ENCODE results near the gene LY9. TPM values are rescaled to one million over a fixed set of nuclear protein-coding genes. Genes with fewer than 3 reads are reported as not detected.

LY9 gene
- total RNA-seq, 1 donor from 2014 or later, result not detected

GRCh38 chr1:160850993-160851392, 55.0 kb downstream of the LY9 start:
- H3K27ac Mint-ChIP-seq, result no peak overlapping the region
- DNase-seq (ENCODE audit: low spot score, unreplicated experiment), result no peak
- no peaks in the 10 kb centered on the region for H3K27me3 Mint-ChIP-seq
- no peaks in the 10 kb centered on the region for H3K9me3 Mint-ChIP-seq (ENCODE audit: low read depth)
- no peaks in the 10 kb centered on the region for H3K4me1 Mint-ChIP-seq (ENCODE audit: low read depth)
- no peaks in the 10 kb centered on the region for H3K36me3 Mint-ChIP-seq (ENCODE audit: insufficient read depth)
- TF ChIP-seq, protein P1, sequence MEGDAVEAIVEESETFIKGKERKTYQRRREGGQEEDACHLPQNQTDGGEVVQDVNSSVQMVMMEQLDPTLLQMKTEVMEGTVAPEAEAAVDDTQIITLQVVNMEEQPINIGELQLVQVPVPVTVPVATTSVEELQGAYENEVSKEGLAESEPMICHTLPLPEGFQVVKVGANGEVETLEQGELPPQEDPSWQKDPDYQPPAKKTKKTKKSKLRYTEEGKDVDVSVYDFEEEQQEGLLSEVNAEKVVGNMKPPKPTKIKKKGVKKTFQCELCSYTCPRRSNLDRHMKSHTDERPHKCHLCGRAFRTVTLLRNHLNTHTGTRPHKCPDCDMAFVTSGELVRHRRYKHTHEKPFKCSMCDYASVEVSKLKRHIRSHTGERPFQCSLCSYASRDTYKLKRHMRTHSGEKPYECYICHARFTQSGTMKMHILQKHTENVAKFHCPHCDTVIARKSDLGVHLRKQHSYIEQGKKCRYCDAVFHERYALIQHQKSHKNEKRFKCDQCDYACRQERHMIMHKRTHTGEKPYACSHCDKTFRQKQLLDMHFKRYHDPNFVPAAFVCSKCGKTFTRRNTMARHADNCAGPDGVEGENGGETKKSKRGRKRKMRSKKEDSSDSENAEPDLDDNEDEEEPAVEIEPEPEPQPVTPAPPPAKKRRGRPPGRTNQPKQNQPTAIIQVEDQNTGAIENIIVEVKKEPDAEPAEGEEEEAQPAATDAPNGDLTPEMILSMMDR (IDR thresholded peaks at IDR 0.05; ENCODE audit: unreplicated experiment), result no peak
- no peak overlapping the region for H3K4me3 Mint-ChIP-seq (ENCODE audit: low read depth)

DNA sequence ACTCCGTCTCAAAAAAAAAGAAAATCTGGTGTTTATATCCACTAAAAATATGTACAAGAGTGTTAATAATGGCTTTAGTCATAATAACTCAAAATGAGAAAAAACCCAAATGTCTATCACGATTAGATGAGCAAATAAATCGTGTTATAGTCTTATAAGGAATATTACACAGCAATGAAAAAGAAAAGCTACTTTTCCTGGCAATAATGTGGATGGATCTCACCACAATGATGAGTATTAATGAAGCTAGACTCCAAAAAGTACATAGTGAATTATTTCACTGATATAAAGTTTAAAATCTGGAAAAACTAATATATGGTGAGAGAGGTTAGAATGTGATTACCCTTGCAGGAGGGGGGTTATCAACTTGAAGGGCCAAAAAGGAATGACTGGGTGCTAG, 57.0 kb downstream of the LY9 start:
- no peaks in the 10 kb centered on the region for H3K4me1 Mint-ChIP-seq (ENCODE audit: low read depth)
- no peak for DNase-seq (ENCODE audit: low spot score, unreplicated experiment)
- H3K36me3 Mint-ChIP-seq (ENCODE audit: insufficient read depth), result no peaks in the 10 kb centered on the region
- H3K27ac Mint-ChIP-seq, result no peak overlapping the region
- no peak overlapping the region for H3K4me3 Mint-ChIP-seq (ENCODE audit: low read depth)
- H3K27me3 Mint-ChIP-seq, result no peaks in the 10 kb centered on the region
- no peaks in the 10 kb centered on the region for H3K9me3 Mint-ChIP-seq (ENCODE audit: low read depth)
- TF ChIP-seq, protein P1 (IDR thresholded peaks at IDR 0.05; ENCODE audit: unreplicated experiment), result no peak

GRCh38 chr1:160853754-160854153, 57.8 kb downstream of the LY9 start:
- Mint-ChIP-seq H3K4me1 (ENCODE audit: low read depth) (no peaks in the 10 kb centered on the region), H3K4me3 (ENCODE audit: low read depth) (no peak overlapping the region), H3K36me3 (ENCODE audit: insufficient read depth) (no peaks in the 10 kb centered on the region), H3K27ac (no peak overlapping the region), H3K9me3 (ENCODE audit: low read depth) (no peaks in the 10 kb centered on the region), H3K27me3 (no peaks in the 10 kb centered on the region)
- TF ChIP-seq, protein P1 (IDR thresholded peaks at IDR 0.05; ENCODE audit: unreplicated experiment), result no peak
- no peak for DNase-seq (ENCODE audit: low spot score, unreplicated experiment)

- TF ChIP-seq, protein P1 (IDR thresholded peaks at IDR 0.05; ENCODE audit: unreplicated experiment), result no peak
- H3K36me3 Mint-ChIP-seq (ENCODE audit: insufficient read depth), result no peaks in the 10 kb centered on the region
- DNase-seq (ENCODE audit: low spot score, unreplicated experiment), result no peak
- H3K4me1 Mint-ChIP-seq (ENCODE audit: low read depth), result no peaks in the 10 kb centered on the region
- no peaks in the 10 kb centered on the region for H3K9me3 Mint-ChIP-seq (ENCODE audit: low read depth)
- H3K4me3 Mint-ChIP-seq (ENCODE audit: low read depth), result no peak overlapping the region
- H3K27me3 Mint-ChIP-seq, result no peaks in the 10 kb centered on the region
- no peak overlapping the region for H3K27ac Mint-ChIP-seq
Measured at GRCh38 chr1:160855181-160855981, 59.4 kb downstream of the LY9 start.

- H3K36me3 Mint-ChIP-seq (ENCODE audit: insufficient read depth), result no peaks in the 10 kb centered on the region
- H3K4me1 Mint-ChIP-seq (ENCODE audit: low read depth), result no peaks in the 10 kb centered on the region
- H3K9me3 Mint-ChIP-seq (ENCODE audit: low read depth), result no peaks in the 10 kb centered on the region
- H3K4me3 Mint-ChIP-seq (ENCODE audit: low read depth), result no peak overlapping the region
- H3K27me3 Mint-ChIP-seq, result peaks cover 7% of the 10 kb centered on the region
- no peak for DNase-seq (ENCODE audit: low spot score, unreplicated experiment)
- TF ChIP-seq, protein P1 (IDR thresholded peaks at IDR 0.05; ENCODE audit: unreplicated experiment), result no peak
- no peak overlapping the region for H3K27ac Mint-ChIP-seq
Measured at GRCh38 chr1:160858097-160858496, 62.1 kb downstream of the LY9 start.
